ENCODE results near the gene SLC4A8.

Gene SLC4A8

GRCh38 chr12:51527966-51528365 is 103.3 kb downstream of the SLC4A8 start:
- TF ChIP-seq EZH2 (IDR thresholded peaks at IDR 0.05; ENCODE audit: borderline replicate concordance, low read depth, low read length, severe bottlenecking) = no peak
- TF ChIP-seq CTCF (IDR thresholded peaks at IDR 0.05; ENCODE audit: borderline replicate concordance, extremely low read depth, low read length, poor library complexity, severe bottlenecking) = no peak
- H3K36me3 ChIP-seq (ENCODE audit: insufficient read depth, low read length) = no peaks in the 10 kb centered on the region

GRCh38 chr12:51528852-51529650 is 104.4 kb downstream of the SLC4A8 start:
- Histone ChIP-seq H3K4me1 (ENCODE audit: insufficient read depth, low read length) (peaks cover 20% of the 10 kb centered on the region), H3K27me3 (ENCODE audit: insufficient read depth, low read length, poor library complexity) (no peaks in the 10 kb centered on the region), H2AFZ (ENCODE audit: low read depth, low read length) (no peak overlapping the region), H4K20me1 (ENCODE audit: insufficient read depth, low read length) (no peaks in the 10 kb centered on the region), H3K79me2 (ENCODE audit: insufficient read depth, low read length) (no peaks in the 10 kb centered on the region), H3K9ac (ENCODE audit: low read depth, low read length) (no peak overlapping the region), H3K4me3 (ENCODE audit: low read depth in 1 of 2, low read length in 2 of 2) (no peak overlapping the region), H3K36me3 (ENCODE audit: insufficient read depth, low read length) (no peaks in the 10 kb centered on the region), H3K27ac (ENCODE audit: low read length) (no peak overlapping the region), H3K4me2 (ENCODE audit: insufficient read depth, low read length) (no peak overlapping the region), H3K9me3 (ENCODE audit: insufficient read depth, low read length, severe bottlenecking) (no peaks in the 10 kb centered on the region)
- TF ChIP-seq CTCF (IDR thresholded peaks at IDR 0.05; ENCODE audit: borderline replicate concordance, extremely low read depth, low read length, poor library complexity, severe bottlenecking) (no peak), EZH2 (IDR thresholded peaks at IDR 0.05; ENCODE audit: borderline replicate concordance, low read depth, low read length, severe bottlenecking) (no peak)
- ATAC-seq (ENCODE audit: insufficient read depth, low read depth) = no peak
- no peak for DNase-seq

More at GRCh38 chr12:51527966-51528365, 103.3 kb downstream of the SLC4A8 start:
- Histone ChIP-seq H4K20me1 (ENCODE audit: insufficient read depth, low read length) (no peaks in the 10 kb centered on the region), H3K27ac (ENCODE audit: low read length) (no peak overlapping the region), H3K9me3 (ENCODE audit: insufficient read depth, low read length, severe bottlenecking) (no peaks in the 10 kb centered on the region), H3K4me3 (ENCODE audit: low read depth in 1 of 2, low read length in 2 of 2) (no peak overlapping the region), H3K79me2 (ENCODE audit: insufficient read depth, low read length) (no peaks in the 10 kb centered on the region), H3K4me2 (ENCODE audit: insufficient read depth, low read length) (no peak overlapping the region), H3K4me1 (ENCODE audit: insufficient read depth, low read length) (peaks cover 22% of the 10 kb centered on the region), H3K9ac (ENCODE audit: low read depth, low read length) (no peak overlapping the region), H3K27me3 (ENCODE audit: insufficient read depth, low read length, poor library complexity) (no peaks in the 10 kb centered on the region), H2AFZ (ENCODE audit: low read depth, low read length) (no peak overlapping the region)
- DNase-seq (no peak), ATAC-seq (ENCODE audit: insufficient read depth, low read depth) (no peak)

GRCh38 chr12:51529651-51529970 is 105.0 kb downstream of the SLC4A8 start:
- Histone ChIP-seq H3K79me2 (ENCODE audit: insufficient read depth, low read length) (no peaks in the 10 kb centered on the region), H2AFZ (ENCODE audit: low read depth, low read length) (no peak overlapping the region), H3K4me3 (ENCODE audit: low read depth in 1 of 2, low read length in 2 of 2) (no peak overlapping the region), H4K20me1 (ENCODE audit: insufficient read depth, low read length) (no peaks in the 10 kb centered on the region), H3K36me3 (ENCODE audit: insufficient read depth, low read length) (no peaks in the 10 kb centered on the region), H3K4me2 (ENCODE audit: insufficient read depth, low read length) (no peak overlapping the region), H3K27ac (ENCODE audit: low read length) (no peak overlapping the region), H3K4me1 (ENCODE audit: insufficient read depth, low read length) (peaks cover 14% of the 10 kb centered on the region), H3K27me3 (ENCODE audit: insufficient read depth, low read length, poor library complexity) (no peaks in the 10 kb centered on the region), H3K9me3 (ENCODE audit: insufficient read depth, low read length, severe bottlenecking) (no peaks in the 10 kb centered on the region), H3K9ac (ENCODE audit: low read depth, low read length) (no peak overlapping the region)
- TF ChIP-seq EZH2 (IDR thresholded peaks at IDR 0.05; ENCODE audit: borderline replicate concordance, low read depth, low read length, severe bottlenecking) = no peak
- no peak for TF ChIP-seq CTCF (IDR thresholded peaks at IDR 0.05; ENCODE audit: borderline replicate concordance, extremely low read depth, low read length, poor library complexity, severe bottlenecking)
- DNase-seq (no peak), ATAC-seq (ENCODE audit: insufficient read depth, low read depth) (no peak)

Data from DND-41 (cell line).